NCI-H2227 (cell line): ENCODE results near the gene PNCK.
A peak's percentile ranks its signal among the peaks of the same experiment; 100 is the strongest.
"Not testable (repeated sequence)": the region's sequence is repeated elsewhere in the genome, so short reads cannot be mapped to it uniquely, and the experiment has no call there.

Source experiments
- DNase-seq: peaks from one replicate; lab custom pipeline; 2025; ENCODE audit not compliant: unreplicated experiment; lab: John Stamatoyannopoulos, UW

PNCK gene

DNA sequence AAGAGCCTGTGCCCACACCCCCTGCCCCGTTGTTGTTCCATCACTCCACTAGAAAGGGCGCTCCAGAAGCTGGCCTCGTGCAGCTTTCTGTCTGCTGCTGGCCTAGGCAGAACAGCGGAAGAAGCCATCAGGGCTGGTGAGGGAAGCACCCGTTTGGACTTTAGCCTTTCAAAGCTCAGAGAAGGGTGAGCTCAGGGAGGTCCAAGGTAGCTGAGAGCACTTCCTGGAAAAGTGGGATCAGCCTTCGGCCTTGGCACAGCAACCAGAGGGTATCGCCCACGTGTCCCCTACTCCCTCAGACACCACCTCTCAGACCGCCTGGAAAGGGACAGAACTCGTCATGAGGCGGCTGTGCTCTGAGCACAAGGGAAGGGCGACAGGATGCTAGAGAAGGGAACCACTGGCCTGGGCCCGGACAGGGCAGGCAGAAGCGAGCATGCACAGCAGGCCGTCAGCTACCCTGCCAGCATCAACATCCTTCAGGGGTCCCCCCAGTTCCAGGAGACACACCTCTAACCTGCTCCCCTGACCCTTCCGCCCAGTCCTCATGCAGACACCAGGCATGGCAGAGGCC is 25.7 kb upstream of the PNCK start:
- not testable (repeated sequence) for DNase-seq

DNA sequence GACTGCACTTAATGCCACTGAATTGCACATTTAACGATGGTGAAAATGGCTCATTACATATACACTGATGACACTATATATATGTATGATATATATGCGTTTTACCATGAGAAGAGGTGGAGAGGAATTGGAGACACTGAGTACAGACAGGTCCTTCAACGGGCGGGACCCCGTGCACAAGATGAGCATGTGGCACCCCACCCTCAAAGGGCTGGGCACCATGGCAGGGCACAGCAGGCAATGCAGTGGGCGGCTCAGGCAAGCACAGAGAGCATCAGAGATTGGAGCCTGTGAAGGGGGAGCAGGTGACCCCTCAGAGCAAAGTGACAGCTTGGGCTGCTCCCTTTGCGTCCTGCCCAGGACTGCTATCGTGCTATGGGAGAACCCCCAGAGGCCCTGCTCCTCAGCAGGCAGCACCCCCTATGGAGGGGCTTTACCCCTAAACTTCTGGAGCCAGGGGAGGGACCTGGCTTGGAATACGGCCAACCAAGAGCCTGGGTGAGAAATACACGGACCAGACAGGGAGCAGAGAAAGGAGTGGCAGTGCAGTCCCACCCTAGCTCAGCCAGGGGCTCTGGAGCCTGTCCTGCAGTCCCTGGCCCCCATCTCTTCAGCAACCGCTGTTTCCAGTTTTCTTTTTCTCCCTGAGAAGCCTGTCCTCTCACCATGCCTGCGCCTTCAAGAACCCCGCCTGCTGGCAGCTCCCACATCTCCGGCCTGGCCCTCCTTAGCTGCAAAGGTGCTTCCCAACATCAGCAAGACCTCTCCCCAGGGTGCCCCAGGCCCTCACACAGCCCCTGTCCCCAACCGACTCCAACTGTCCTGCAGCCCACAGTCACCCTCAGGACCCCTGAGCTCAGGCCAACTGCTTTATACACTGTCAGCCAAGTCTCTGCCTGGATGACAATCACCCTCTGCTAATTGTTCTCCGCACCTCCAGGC is 24.6 kb upstream of the PNCK start:
- no peak for DNase-seq

DNA sequence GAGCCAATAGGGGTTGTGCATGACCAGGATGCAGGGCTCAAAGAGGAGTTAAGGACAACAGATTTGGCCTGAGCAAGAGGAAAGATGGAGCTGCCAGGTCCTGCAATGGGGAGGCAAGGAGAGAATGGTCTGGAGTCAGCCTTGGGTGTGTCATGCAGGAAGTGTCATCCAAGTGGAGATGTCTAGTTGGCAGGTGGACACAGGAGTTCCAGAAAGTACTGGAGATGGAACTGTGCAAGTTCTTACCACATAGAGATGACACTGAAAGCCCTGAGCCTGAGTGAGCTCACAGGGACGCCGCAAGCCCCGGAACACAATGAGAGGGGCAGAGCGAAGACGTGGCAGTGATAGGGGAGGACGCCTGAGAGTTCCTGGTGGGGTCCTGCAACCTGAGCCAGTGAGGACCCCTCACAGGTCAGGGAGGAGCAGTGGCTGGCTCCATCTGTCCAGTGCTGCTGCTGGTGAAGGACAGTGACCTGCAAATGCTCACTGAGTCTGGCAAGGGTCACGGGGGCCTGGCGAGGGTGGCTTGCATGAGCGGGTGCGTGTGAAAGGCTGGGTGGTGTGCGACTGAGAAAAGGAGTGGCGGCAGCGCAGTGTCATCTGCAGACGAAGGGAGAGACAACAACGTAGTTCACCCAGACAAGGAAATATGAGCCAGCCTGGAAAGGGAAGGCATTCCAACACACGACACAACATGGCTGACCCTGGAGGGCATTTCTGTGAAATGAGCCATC is 23.5 kb upstream of the PNCK start:
- DNase-seq = not testable (repeated sequence)

DNA sequence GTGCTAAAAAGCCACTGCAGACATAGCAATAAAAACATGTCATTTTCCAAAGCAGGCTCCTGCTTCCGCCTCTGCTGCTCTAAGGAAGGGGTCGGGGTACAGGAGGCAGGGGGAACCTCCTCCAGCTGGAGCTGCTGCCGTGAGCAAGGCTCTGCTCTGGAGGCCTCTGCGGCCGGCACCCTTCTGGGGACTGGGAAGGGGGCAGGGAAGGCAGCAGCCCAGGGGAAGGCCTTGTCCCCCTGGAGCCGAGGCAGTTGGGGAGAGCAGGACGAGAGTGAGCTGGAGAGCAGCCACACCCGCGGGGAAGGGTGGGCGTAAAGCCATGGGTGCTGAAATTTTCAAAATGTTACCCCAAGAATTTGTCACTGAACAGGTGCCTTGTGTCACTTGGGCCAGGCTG is 22.9 kb upstream of the PNCK start:
- DNase-seq = not testable (repeated sequence)

DNA sequence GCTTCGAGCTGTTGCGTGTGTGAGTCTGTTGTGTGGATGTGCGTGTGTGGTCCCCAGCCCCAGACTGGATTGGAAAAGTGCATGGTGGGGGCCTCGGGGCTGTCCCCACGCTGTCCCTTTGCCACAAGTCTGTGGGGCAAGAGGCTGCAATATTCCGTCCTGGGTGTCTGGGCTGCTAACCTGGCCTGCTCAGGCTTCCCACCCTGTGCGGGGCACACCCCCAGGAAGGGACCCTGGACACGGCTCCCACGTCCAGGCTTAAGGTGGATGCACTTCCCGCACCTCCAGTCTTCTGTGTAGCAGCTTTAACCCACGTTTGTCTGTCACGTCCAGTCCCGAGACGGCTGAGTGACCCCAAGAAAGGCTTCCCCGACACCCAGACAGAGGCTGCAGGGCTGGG is 22.5 kb upstream of the PNCK start:
- DNase-seq = no peak

DNA sequence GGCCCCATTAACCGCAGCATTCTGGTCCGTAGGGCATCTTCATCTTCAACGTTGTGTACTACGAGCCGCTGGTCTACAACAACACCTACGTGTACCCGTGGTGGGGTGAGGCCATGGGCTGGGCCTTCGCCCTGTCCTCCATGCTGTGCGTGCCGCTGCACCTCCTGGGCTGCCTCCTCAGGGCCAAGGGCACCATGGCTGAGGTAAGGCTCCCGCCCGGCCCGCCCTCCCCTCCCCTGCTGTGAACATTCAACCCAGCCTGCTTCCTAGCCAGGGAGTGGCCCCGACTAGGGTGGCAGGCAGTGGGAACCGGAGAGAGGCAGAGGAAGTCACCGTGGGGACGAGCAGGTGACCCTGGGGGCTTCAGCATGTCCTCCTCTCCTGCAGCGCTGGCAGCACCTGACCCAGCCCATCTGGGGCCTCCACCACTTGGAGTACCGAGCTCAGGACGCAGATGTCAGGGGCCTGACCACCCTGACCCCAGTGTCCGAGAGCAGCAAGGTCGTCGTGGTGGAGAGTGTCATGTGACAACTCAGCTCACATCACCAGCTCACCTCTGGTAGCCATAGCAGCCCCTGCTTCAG is 21.2 kb upstream of the PNCK start:
- no peak for DNase-seq

DNA sequence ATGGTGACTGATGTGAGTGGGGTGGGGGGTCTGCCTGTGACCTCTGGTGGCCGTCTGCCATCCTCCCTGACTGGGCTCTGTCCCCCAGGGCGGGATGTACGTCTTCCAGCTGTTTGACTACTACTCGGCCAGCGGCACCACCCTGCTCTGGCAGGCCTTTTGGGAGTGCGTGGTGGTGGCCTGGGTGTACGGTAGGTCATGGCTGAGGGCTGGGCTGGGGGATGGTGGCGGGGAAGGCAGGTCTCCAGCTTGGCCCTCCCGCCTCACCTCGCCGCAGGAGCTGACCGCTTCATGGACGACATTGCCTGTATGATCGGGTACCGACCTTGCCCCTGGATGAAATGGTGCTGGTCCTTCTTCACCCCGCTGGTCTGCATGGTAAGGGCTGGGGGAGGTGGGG is 20.6 kb upstream of the PNCK start:
- DNase-seq = not testable (repeated sequence)

DNA sequence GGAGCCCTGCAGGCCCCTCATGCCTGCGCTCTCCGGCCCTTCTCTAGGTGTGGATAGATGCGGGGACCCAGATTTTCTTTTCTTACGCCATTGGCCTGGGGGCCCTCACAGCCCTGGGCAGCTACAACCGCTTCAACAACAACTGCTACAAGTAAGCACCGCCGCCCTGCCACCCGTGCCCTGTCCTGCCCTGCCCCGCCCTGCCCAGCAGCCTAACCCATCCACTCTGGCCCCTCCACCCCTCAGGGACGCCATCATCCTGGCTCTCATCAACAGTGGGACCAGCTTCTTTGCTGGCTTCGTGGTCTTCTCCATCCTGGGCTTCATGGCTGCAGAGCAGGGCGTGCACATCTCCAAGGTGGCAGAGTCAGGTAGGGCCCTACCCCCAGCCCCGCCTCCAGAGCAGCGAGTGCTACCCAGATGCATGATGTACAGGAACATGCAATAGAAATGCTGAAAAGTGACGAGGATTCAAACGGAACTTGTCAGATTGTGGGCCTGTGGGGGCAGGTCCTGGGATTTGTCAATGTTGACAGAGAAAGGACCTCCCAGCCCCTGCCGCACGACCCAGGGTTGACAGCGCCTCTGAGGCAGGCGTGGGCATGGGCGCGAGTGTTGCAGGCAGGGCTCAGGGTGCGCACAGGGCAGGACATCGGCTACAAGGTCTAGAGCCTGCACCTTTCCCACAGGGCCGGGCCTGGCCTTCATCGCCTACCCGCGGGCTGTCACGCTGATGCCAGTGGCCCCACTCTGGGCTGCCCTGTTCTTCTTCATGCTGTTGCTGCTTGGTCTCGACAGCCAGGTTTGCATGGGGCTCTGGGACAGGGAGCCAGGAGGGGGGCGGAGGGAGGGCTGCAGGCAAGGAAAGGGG is 19.8 kb upstream of the PNCK start:
- DNase-seq = no peak

DNA sequence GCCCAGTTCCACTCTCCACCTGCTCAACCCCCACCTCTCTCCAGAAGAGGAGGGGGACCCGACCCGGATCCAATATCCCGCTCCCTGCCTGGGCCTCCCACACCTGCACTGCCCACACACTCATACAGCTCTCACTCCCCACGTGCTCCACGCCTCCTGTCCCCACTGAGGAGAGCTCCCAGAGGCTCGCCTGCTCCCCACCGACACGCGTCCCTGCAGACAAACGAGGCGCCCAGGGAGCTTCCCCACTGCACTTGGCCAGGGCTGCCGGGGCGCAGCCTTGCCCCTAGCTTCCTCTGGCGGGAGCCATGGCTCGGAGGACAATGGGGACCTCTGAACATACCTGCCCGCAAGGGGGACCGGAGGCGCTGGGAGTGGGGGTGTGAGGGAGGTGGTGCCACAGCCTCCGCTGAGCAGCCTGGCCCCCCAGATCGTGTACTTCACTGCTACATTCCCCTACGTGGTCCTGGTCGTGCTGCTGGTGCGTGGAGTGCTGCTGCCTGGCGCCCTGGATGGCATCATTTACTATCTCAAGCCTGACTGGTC is 19.1 kb upstream of the PNCK start:
- DNase-seq = no peak

DNA sequence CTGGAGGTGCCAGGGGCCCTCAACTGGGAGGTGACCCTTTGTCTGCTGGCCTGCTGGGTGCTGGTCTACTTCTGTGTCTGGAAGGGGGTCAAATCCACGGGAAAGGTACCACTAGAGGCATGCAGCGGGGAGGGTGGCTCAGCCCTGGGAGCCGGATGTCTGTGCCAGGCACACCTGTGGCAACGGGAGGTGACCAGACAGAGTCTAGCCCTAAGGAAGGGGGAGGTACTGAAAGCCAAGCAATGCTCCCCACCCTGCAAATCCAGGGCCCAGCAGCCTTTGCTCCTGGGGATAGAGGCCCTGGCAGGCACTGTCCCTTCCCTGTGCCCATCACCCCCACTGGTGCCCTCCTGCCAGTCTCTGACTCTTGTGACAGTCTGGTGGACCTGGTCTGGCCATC is 18.4 kb upstream of the PNCK start:
- no peak for DNase-seq

DNA sequence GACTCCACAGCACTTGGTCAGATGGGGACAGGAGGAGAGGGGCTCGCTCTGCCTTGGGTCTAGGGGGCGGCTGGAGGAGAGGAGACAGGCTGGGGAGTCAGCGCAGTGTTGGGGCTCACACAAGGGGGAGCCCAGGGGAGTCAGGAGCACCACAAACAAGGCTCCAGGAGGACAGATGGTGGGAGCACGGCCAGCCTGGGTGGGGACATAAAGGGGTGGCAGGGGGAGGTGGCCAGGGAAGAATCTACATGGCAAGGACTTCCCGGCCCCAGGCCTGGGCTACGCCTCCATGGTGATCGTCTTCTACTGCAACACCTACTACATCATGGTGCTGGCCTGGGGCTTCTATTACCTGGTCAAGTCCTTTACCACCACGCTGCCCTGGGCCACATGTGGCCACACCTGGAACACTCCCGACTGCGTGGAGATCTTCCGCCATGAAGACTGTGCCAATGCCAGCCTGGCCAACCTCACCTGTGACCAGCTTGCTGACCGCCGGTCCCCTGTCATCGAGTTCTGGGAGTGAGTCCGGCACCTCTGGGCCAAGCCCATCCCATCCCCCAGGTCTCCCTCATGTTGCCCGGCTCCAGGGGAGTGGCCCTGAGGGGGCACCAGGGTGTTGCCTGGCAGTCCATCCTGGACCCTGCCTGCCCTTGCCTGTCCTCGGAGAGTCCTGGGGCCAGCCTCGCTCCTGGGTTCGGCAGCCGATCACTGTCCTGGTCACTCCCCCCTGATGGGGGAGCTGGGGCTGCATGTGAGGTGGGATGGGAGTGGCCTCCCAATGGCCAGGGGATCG is 17.6 kb upstream of the PNCK start:
- DNase-seq = not testable (repeated sequence)

DNA sequence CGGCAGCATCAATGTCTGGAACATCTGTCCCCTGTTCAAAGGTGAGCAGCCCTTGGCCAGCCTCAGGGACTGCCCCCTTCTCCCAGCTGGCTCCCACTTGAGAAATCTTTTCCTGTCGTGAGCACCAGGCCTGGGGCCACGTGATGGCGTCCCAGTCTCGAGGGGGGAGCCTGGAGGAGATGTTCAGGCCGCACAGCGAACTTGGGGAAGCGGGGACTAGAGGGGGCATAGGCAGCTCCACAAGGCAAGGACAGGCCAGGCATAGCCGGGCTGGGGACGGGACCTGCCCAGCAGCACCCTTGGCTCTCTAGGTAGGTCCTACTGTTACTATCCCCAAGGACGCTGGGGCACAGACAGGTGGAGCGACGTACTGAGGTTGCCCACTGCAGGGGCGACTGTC is 16.9 kb upstream of the PNCK start:
- no peak for DNase-seq

DNA sequence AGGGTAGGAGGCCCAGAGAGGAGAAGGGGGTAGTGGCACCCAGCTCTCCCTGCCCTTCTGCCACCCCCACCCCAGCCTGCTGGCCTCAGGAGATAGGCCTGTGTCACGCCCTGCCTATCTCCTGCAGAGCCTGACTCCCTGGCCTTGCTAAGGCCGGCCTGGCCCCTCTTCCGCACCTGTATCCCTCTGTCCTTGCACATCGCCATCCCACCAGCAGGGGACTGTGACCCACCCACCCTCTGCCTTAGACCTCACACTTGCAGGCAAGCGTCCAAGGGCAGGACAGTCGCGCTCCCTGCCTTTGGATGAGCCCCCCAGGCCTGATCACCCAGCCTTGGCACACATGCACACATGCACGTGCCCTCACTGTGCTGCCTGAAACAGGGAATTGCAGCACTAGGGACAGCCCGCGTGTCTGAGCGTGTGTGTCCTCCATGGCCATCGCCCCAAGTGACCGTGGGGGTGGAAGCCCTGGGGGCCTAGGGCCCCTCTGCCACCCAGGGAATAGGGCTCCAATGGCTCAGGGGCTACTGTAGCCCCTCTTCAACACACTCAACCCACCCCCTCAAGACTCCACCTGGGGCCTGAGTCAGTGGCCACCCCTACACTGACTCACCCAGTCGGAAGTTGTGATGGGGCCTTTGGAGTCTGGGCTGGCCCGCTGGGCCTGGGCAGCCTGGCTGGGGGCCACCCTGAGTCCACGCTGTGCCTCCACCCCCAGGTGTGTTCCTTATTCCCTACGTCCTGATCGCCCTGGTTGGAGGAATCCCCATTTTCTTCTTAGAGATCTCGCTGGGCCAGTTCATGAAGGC is 16.2 kb upstream of the PNCK start:
- peak; percentile 8 for DNase-seq

DNA sequence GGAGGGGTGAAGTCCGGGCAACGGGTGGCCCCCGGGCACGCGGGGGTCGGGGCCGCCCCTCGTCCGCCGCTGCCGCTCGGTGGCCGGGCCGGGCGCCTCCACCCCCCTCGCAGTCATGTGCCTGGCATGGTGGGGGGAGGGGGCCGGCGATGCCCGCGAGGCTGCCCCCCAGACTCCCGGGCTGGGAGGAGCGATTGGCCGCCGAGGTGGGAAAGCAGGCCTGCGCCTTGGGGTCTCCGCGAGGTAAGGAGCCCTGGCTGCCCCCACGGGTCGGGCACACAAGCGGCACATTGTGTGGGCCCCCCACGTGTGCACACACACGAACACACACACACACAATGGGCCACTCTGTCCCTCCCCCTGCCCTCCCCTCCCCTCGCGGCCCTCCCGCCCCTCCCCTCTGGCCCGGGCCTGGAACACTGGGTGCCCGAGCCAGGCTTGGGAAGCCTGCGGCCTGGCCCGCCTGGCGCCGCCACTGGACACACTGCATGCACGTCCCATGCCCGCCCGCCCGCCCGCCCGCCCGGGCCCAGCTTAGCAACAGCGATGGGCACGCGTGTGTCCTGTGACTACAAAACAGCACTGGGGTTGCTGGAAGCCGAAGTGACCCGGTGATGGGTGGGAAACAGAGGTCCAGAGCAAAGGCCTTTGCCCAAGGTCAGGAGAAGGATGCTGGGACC is 15.4 kb upstream of the PNCK start:
- peak; percentile 46 for DNase-seq

DNA sequence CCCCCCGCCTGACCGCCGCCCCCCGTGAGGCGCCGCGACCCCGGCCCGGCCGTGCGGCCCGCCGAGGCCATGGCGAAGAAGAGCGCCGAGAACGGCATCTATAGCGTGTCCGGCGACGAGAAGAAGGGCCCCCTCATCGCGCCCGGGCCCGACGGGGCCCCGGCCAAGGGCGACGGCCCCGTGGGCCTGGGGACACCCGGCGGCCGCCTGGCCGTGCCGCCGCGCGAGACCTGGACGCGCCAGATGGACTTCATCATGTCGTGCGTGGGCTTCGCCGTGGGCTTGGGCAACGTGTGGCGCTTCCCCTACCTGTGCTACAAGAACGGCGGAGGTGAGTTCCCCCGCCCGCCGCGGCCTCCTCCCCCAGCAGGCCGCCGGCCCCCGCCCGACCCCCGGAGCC is 14.9 kb upstream of the PNCK start:
- DNase-seq = no peak

DNA sequence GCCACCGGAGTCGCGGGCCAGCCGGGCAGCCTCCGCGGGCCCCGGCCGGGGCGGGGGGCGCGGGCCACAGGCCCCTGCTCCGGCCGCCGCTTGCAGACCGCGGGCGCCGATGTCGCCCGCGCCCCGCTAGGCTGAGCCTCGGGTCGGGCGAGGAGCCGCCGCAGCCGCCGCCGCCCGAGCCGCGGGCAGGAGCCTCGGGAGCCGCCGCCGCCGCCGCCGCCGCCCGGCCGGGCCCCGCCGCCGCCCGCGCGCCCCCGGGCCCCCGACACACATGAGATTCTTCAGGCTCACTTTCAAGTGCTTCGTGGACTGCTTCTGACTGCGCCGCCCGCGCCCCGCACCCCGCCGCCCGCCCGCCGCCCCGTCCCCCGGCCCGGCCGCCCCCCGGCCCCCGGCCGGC is 14.5 kb upstream of the PNCK start:
- DNase-seq = no peak

DNA sequence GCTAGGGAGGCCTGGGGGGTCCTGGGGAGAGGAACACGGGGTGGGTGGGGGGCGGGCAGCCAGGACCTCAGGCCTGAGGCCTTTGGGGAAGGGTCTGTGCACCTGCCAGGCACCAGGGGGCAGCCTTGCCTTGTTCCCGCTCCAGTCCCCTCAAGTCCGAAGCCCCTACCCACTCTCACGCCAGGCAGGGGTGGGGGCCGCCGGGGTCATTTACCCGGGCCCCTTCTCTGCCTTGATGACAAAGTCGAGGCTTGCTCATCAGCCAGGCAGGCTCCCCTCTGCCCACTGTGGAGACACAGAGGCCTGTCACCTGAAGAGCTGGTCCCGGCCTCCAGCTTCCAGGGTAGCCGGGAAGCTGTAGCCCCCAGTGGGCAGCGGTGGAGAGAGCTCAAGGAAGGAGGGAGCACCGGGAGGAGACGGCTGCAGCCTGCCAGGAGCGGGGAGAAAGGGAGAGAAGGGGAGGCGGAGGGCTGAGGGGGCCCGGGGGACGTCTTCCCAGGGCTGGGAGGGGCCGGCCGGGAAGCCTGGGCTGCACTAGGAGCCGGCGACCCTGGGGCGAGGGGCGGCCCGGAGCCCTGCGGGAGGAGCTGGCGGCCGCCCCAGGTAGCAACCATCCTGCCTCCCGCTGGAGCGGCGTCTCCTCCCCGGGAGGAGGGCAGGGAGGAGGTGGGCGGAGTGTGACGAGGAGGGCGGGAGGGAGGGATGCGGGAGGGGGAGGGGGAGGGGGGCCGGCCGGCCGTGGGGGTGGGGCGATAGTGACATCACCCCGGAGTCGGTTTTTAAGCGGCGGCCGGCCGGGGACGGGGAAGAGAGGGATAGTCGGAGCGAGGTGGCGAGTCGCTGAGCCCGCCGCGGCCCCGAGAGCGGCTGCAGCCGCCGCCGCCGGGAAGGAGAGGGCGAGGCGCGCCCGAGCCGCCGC is 13.8 kb upstream of the PNCK start, which contains the start of gene SLC6A8:
Gene SLC6A8, plus strand, starts transcription at position 806 of the 919 bp plus-strand sequence. CDS start 649 bp downstream, outside the sequence.
- peak; percentile 84 for DNase-seq
